22Rv1 (cell line): ENCODE results near the gene TMEM176A.

ENCODE experiments used
- CTCF ChIP-seq: fragments of 450-650 bp; IDR thresholded peaks from 2 replicates; pipeline ENCODE4 v1.5.1; 2017; ENCODE audit warnings: mild to moderate bottlenecking
- ZFX ChIP-seq: fragments of 450-650 bp; IDR thresholded peaks from 2 replicates; pipeline ENCODE4 v1.6.1; 2017; ENCODE audit warnings: antibody characterized with exemption, borderline replicate concordance

GRCh38 chr7:150759479-150759878 is 41.1 kb upstream of the TMEM176A start:
- TF ChIP-seq CTCF (no peak), ZFX (no peak)
